ENCODE data around the gene NRTN.
"Not testable (repeated sequence)": the region's sequence is repeated elsewhere in the genome, so short reads cannot be mapped to it uniquely, and the experiment has no call there.

NRTN gene

DNA sequence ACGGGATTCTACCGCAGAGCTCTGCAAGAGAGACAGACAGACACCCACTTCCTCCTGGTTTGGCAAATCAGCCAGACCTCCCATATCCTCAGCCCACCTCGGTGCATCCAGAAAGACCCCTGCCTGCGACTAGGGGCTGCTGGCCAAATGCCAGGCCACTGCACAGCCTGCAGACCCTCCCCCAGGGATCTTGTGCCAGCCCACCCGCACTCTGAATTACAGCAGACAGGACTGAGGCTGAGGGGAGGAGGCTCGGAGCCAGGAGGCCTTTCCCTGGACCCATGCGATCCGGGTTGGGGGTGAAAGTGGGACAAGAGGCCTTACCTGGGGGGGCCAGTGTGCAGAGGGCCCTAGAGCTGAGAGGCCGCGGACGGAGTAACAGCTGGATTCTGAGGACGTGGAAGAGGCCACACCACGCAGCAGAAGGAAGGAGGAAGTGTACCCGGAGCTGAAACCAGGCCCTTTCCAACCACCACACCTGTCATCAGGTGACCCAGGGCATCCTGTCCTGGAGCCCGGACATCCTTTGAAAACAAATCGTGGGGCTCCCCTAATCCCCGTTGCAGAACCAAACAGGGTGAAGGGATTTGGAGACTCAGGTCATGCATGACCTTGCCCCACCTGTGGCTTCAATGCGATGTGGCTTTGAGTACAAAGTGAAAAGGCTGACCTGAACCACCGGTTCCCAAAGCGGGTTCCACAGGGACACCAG, 33.6 kb downstream of the NRTN start:
- no peak for DNase-seq (ENCODE audit: low read depth)

DNA sequence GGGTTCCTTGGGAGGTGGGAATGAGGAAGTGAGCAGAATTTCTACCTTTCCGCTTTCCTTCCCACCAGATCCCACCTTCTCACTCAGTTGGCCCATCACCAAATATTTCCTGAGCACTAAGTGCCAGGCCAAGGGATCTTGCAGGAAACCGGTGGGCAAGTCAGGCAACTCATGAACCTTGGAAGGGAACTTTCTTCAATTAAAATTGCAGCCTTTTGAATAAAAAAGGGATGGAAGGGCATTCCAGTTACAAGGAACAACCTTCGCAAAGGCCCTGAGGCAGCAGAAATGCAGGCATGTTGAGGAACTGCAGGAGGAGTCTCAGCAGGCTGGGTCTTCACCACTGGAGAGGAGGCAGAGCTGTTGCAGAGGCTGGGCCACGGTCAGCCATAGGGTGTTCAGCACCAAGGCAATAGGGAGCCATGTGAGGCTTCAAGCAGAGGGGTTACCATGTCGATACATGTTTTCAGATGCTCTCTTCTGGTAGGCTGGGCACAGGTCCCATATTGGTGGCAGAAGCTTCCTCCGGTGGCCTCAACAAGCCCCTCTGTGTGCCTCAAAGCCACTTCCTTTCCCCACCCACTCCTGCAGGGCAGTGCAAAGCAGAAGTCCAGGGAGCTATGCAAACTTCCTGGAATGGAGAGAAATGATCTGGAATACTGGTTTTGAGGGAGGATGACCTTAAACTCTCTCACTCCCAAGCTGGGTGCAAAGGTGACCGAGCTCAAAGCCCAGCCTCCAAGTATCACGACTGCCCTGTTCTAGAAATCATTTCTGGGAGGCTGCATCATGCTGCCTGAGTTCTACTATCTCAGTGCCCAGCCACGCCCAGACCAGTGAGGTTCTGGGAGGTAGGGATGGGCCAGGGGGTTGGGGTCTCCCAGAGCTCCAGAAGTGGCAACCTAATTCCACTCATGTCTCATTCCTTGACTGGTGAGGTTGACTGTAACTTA, 34.5 kb downstream of the NRTN start, which contains the start of gene FUT6:
Gene FUT6, minus strand, starts transcription at position 638 of the 953 bp plus-strand sequence. CDS start 7,135 bp downstream, outside the sequence.
- no peak for DNase-seq (ENCODE audit: low read depth)

DNA sequence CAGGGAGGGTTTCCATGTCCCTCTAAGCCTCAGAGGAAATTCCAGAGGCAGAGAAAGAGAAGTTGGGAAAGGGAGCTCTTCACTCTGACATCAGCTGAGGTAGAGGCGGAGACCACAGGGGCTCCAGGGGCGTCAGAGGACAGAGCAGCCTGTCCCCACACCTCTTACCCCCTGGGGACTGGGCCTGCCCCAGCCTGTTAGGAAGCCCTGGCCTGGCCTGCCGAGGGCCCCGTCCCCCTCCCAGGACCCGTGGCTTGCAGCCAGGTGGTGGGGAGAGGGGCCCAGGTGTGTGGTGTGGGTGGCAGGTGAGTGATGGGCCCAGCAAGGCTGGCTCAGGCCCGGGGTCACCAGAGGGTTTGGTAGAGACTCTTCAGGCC, 36.9 kb downstream of the NRTN start:
- DNase-seq (ENCODE audit: low read depth), result not testable (repeated sequence)

DNA sequence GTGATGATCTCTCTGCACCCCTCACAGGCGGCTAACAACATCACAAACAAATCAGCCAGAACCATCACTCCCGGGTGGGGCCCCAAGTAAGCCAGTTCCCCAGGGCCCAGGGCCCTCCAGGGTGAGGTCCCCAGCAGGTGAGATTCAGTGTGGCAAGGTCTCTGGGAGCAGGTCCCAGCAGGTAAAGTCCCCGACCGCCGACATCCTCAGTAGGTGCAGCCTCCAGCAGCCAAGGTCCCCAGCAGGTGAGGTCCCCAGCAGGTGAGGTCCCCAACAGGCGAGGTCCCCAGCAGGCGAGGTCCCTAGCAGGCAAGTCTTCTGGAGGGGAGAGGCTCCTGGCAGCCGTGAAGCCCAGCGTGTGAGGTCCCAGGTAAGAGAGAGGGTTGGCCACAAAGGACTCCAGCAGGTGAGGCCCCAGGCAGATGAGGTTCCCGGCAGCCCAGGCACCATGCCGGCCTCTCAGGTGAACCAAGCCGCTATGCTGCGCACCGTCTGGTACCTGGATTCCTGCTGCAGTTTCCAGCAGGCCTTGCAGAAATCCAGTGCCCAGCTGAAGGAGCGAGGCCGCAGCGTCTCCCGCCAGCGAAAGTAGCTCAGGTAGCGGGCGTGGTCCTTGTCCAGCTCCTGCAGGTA, 38.5 kb downstream of the NRTN start:
- no peak for DNase-seq (ENCODE audit: low read depth)

DNA sequence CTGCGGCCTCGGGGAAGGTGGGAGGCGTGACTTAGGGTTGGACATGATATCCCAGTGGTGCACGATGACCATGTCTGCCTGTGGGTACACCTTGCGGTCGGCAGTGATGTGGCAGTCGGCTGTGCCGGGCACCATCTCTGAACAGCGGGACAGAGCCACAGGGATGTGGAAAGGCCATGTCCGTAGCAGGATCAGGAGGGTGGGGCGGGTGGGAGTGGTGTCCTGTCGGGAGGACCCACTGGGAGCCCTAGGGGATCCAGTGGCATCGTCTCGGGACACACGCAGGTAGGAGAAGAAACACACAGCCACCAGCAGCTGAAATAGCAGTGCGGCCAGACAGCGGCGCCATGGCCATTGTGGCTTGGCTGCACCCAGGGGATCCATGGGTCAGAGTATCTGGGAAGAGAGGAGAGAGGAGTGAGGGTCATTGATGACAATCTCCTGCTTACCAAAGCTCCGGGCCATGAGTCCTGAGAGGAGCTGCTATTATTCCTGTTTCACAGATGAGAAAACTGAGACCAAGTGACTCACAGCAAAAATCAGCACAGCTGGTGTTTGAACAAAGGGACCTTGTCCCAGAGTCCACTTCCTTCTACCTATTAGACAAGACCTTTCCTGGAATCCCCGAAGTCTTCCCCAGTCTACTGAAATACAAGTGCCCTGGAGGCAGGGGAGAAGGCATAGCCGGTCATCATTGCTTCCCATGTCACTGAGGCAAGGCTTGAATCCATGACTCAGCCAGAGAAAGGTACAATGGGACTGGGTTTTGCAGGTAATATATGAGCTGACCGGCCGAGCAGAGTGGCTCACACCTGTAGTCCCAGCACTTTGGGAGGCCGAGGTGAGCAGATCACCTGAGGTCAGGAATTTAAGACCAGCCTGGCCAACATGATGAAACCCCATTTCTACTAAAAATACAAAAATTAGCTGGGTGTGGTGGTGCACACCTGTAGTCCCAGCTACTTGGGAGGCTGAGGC, 39.9 kb downstream of the NRTN start:
- DNase-seq (ENCODE audit: low read depth), result no peak

DNA sequence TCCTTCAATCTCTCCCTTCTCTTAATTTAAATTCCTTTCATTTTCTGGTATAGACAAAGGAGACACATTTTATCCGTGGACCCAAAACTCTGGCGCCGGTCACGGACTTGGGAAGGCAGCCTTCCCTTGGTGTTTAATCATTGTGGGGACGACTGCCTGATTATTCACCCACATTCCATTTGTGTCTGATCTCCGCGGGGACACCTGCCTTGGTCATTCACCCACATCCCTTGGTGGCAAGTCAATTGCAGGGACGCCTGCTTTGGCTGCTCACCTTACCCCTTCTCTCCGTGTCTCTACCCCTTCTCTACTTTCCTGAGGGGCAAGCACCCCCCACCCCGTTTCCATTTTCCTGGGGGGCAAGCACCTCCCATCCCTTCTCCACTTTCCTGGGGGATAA, 43.0 kb downstream of the NRTN start:
- not testable (repeated sequence) for DNase-seq (ENCODE audit: low read depth)

DNA sequence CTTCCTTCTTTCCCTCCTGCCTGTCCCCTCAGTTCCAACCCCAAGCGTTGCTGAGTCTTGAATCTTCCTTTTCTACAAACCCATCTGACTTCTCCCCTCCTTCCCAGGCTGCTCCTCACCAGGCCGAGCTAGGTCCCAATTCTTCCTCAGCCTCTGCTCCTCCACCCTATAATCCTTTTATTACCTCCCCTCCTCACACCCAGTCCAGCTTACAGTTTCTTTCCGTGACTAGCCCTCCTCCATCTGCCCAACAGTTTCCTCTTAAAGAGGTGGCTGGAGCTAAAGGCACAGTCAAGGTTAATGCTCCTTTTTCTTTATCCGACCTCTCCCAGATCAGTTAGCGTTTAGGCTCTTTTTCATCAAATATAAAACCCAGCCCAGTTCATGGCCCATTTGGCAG, 43.8 kb downstream of the NRTN start:
- DNase-seq (ENCODE audit: low read depth), result not testable (repeated sequence)

DNA sequence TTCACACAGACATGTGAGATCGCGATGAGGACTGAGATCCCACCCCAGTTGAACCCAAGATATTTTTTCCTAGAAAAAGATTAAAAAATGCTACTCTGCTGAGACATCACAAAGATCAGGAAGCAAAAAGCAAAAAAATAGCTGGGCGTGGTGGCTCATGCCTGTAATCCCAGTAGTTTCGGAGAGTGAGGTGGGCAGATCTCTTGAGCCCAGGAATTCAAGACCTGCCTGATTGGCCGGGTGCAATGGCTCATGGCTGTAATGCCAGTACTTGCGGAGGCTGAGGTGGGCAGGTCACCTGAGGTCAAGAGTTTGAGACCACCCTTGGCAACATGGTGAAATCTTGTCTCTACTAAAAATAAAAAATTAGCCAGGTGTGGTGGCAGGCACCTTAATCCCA, 45.3 kb downstream of the NRTN start:
- no peak for DNase-seq (ENCODE audit: low read depth)

DNA sequence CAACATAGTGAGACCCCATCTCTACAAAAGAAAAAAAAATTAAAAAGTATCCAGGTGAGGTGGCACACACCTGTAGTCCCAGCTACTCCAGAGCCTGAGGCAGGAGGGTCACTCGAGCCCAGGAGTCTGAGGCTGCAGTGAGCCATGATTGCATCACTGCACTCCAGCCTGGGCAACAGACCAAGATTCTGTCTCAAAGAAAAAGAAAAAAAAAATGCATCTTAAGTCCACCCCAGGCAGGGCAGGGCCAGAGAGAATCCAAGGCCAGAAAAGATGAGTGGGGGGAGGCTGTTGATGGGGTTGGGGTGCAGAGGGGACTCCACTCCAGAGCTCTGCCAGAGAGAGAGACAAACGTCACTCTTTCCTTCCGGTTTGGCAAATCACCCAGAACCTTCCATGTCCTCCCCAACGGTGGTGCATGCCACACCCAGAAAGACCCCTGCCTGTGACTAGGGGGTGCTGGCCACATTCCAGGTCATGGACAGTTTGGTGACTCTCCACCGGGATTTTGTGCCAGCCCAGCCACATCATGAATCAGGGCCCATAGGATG, 46.0 kb downstream of the NRTN start:
- DNase-seq (ENCODE audit: low read depth), result peak; percentile 73

DNA sequence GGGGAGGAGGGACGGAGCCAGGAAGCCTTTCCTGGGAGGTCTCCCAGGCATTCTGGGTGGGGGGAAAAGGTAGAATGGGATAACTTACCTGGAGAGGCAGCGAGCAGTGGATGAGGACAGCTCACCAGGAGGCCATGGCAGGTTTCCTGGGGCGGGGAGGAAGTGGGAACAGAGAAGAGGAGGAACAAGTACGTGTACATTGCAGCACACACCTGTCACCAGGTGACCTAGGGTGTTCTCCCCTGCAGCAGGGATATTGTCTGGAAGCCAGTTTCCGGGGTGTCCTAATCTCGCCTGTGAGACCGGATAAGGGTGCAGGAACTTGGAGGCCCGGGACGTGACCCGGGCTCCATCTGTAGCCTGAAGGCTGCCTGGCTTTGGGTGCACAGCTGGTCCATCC, 46.4 kb downstream of the NRTN start, which contains the start of gene FUT3:
Gene FUT3, minus strand, starts transcription at position 148 of the 400 bp plus-strand sequence.
- DNase-seq (ENCODE audit: low read depth), result no peak

DNA sequence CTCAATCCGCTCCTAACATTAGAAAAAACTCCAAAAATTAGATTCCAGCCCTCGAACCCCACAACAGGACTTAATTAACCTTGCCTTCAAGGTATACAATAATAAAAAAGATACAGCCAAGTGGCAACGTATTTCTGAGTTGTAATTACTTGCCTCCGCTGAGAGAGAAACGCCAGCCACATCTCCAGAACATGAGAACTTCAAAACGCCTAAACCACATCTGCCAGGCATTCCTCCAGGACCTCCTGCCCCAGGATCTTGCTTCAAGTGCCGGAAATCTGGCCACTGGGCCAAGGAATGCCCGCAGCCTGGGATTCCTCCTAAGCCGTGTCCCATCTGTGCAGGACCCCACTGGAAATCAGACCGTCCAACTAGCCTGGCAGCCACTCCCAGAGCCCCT, 49.3 kb downstream of the NRTN start:
- not testable (repeated sequence) for DNase-seq (ENCODE audit: low read depth)

DNA sequence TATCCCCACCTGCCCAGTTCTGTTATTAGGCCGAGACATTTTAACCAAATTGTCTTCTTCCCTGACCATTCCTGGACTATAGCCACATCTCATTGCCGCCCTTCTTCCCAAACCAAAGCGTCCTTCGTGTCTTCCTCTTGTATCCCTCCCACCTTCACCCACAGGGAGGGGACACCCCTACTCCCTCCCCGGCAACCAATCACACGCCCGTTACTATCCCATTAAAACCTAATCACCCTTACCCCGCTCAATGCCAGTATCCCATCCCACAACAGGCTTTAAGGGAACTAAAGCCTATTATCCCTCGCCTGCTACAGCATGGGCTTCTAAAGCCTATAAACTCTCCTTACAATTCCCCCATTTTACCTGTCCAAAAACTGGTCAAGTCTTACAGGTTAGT, 50.3 kb downstream of the NRTN start:
- DNase-seq (ENCODE audit: low read depth), result not testable (repeated sequence)

DNA sequence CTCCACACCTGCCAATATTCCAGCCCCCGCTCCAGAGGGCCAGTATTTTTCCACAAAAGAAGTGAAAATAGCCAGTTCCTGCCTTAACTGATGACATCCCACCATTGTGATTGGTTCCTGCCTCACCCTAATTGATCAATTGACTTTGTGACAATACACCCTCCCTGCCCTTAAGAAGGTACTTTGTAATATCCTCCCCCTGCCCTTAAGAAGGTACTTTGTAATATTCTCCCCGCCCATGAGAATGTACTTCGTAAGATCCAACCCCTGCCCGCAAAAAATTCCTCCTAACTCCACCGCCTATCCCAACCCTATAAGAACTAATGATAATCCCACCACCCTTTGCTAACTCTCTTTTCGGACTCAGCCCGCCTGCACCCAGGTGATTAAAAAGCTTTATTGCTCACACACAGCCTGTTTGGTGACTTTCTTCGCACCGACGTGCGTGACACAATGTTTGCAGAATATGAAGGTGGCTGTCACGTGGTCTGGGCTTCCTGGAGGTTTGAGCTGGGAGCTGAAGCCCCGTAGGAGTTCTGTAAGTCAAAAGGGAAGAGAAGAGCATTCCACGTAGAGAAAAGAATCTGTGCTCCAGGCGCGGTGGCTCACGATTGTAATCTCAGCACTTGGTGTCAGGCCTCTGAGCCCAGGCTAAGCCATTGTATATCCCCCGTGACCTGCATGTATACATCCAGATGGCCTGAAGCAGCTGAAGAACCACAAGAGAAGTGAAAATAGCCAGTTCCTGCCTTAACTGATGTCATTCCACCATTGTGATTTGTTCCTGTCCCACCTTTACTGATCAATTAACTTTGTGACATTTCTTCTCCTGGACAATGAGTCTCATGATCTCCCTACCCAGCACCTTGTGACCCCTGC, 52.6 kb downstream of the NRTN start:
- no peak for DNase-seq (ENCODE audit: low read depth)

DNA sequence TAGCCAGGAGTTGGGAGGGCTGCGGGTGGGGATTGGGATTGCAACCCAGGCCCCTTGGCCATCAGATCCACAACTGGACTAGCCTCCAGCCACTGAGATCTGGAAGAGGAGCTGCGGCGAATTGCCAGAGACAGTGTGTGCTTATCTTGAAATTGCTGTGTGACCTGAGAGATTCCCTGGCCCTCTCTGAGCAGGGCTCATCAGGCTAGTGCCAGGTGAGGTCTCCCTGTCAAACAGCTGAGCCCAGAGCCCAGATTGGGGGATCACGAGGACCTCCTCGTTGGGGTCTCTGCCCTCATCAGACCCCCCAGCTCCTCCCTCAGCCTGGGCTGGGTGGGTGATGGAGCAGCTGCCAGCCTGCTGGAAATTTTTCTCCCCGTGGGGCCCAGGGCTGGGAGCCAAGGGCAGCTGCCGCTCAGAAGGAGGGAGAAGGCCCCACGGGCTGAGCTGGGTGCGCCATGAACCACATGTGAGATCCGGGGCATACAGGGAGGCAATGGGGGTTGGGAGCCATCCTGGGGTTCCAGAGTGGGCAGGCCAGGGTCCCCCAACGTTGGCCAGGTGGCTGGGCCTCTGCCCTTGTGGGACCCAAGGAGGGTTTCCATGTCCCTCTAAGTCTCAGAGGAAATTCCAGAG, 58.3 kb downstream of the NRTN start:
- no peak for DNase-seq (ENCODE audit: low read depth)

DNA sequence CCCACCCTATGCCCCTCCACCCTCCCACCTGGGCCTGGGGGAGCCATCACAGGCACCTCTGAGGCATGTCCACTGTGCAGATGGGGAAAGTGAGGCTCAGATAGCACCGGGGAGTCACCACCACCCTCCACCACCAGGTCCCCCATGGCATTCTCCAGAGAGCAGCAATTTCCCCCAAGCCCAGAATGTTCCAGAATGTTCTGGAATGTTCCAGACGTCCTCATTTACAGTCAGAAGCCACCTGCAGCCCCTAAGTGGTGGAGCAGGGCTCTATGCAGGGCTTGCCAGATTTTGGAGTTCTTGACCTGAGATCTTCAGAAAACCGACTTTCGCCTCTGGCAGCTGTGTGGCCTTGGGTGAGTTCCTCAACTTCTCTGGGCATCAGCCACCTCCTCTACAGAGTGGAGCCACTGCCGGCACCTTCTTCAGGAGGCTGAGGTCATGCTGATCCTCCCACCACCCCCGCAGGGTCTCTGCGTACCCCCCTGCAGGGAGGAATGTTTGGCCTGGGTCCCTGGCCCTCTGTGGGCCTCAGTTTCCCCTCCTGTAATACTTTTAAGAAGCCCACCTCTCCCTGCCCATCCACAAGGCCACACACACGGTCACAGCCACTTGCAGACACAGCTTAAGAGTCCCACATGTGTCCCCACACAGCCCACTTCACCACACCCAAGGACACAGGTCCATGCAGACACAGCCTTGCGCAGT, 59.3 kb downstream of the NRTN start:
- DNase-seq (ENCODE audit: low read depth), result no peak

DNA sequence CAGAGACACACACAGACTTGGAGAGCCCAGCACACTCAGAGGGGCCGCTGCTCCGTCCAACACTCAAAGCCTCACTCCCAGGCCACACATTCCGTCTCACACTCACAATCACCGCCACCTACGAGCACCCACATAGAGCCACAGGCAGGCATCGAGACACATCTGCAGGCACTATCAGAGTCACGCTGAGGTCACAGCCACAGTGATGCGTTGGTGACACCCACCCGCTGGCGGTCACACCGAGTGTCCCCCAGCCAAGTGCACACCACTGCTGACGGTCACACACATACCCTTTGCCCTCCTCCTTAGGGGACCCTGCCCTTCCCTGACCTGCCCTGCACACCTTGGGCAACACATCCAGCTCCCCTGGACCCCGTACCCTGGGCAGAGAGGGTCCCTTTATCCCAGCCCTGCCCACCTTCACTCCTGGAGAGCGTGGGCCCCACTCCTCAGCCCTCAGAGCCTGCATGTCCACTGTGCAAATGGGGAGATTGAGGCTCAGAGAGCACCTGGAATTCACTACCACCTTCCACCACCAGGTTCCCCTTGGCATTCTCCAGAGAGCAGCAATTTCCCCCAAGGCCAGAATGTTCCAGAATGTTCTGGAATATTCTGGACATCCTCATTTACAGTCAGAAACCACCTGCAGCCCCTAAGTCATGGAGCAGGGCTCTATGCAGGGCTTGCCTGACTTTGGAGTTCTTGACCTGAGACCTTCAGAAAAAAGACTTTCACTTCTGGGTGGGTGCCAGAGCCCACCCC, 60.0 kb downstream of the NRTN start:
- no peak for DNase-seq (ENCODE audit: low read depth)

DNA sequence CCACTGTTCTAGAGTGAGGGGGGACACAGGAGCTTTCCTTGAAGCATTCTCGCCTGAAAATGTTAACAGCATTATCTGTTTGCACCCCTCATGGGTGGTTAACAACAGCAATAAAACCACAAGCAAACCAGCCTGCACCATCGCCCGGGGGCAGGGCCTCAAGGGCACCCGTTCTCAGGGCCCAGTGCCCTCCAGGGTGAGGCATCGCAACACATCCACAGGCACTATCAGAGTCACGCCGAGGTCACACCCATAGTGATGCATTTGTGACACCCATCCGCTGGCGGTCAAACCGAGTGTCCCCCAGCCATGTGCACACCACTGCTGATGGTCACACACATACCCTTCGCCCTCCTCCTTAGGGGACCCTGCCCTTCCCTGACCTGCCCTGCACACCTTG, 60.9 kb downstream of the NRTN start:
- no peak for DNase-seq (ENCODE audit: low read depth)

Data from EH (cell line).